ENCODE results near the gene NNMT. TPM values are rescaled to one million over a fixed set of nuclear protein-coding genes. Genes with fewer than 3 reads are reported as not detected.

Gene NNMT
- total and polyA plus RNA-seq, 2 donors from 2014 or later: 91.9 to 1,451 TPM

GRCh38 chr11:114296605-114297372, 590 bp downstream of the NNMT start:
- TF ChIP-seq, protein P1, sequence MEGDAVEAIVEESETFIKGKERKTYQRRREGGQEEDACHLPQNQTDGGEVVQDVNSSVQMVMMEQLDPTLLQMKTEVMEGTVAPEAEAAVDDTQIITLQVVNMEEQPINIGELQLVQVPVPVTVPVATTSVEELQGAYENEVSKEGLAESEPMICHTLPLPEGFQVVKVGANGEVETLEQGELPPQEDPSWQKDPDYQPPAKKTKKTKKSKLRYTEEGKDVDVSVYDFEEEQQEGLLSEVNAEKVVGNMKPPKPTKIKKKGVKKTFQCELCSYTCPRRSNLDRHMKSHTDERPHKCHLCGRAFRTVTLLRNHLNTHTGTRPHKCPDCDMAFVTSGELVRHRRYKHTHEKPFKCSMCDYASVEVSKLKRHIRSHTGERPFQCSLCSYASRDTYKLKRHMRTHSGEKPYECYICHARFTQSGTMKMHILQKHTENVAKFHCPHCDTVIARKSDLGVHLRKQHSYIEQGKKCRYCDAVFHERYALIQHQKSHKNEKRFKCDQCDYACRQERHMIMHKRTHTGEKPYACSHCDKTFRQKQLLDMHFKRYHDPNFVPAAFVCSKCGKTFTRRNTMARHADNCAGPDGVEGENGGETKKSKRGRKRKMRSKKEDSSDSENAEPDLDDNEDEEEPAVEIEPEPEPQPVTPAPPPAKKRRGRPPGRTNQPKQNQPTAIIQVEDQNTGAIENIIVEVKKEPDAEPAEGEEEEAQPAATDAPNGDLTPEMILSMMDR (IDR thresholded peaks at IDR 0.05; ENCODE audit: borderline replicate concordance, extremely low read depth, insufficient read depth): no peak
- FAIRE-seq: no peak
- intact Hi-C loops (cut with DNase I): no loop called here
- no peaks in the 10 kb centered on the region for H3K36me3 ChIP-seq (ENCODE audit: control insufficient read depth in 2 of 3, insufficient read depth in 3 of 3, low read length in 3 of 3)
- DNase-seq: no peak
- H3K27me3 ChIP-seq (ENCODE audit: control insufficient read depth, insufficient read depth, low read length): no peaks in the 10 kb centered on the region
- H3K9me3 ChIP-seq (ENCODE audit: control insufficient read depth in 2 of 3, insufficient read depth in 1 of 3, low read length in 3 of 3): peaks cover 0 to 7% (median 0%) of the 10 kb centered on the region in 3 donors
- H3K4me1 ChIP-seq (ENCODE audit: control insufficient read depth in 2 of 3, insufficient read depth in 2 of 3, low read depth in 1 of 3, low read length in 3 of 3): peaks cover 0 to 3% (median 0%) of the 10 kb centered on the region in 3 donors
- peak overlapping the region; percentile 72 to 86 for H3K27ac ChIP-seq (ENCODE audit: low read depth in 2 of 2, low read length in 2 of 2)
- H3K9ac ChIP-seq (ENCODE audit: low read length in 3 of 3): peak overlapping the region in 1 of 3 donors; percentile 46
- H3K4me3 ChIP-seq (ENCODE audit: low read length in 3 of 3): peak overlapping the region in 2 of 3 donors; percentile 43 to 70

- intact Hi-C loops (cut with DNase I): no loop called here
These were observed 1.9 kb downstream of the NNMT start for GRCh38 chr11:114297806-114298709.

DNA sequence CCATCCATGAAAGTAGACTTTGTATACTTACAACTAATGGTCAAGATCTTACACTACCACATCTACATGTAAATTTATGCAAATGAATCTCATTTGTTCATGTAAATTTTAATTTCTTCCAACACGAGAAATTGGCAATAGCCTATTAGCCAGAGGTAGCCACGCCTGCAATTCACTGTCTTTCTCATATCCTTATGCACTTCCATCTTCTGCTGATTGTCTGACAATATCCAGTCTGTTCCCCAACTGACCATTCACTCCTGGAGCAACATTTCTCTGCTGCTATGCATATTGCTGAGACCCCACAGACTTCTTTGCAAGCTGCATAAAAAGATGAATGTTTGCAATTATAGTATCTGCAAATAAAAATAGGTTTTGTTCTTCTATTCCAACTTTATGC, 2.5 kb downstream of the NNMT start:
- no peaks in the 10 kb centered on the region for H3K36me3 ChIP-seq (ENCODE audit: control insufficient read depth in 2 of 3, insufficient read depth in 3 of 3, low read length in 3 of 3)
- H3K4me1 ChIP-seq (ENCODE audit: control insufficient read depth in 2 of 3, insufficient read depth in 2 of 3, low read depth in 1 of 3, low read length in 3 of 3): peaks cover 0 to 3% (median 0%) of the 10 kb centered on the region in 3 donors
- FAIRE-seq (no peak), DNase-seq (no peak)
- H3K9me3 ChIP-seq (ENCODE audit: control insufficient read depth in 2 of 3, insufficient read depth in 1 of 3, low read length in 3 of 3): peaks cover 0 to 7% (median 0%) of the 10 kb centered on the region in 3 donors
- H3K27me3 ChIP-seq (ENCODE audit: control insufficient read depth, insufficient read depth, low read length): no peaks in the 10 kb centered on the region
- intact Hi-C loops (cut with DNase I): no loop called here
- no peak overlapping the region for H3K27ac ChIP-seq (ENCODE audit: low read depth in 2 of 2, low read length in 2 of 2)
- H3K9ac ChIP-seq (ENCODE audit: low read length in 3 of 3): no peak overlapping the region
- TF ChIP-seq, protein P1 (IDR thresholded peaks at IDR 0.05; ENCODE audit: borderline replicate concordance, extremely low read depth, insufficient read depth): no peak
- H3K4me3 ChIP-seq (ENCODE audit: low read length in 3 of 3): peak overlapping the region in 1 of 3 donors; percentile 9

More at GRCh38 chr11:114297806-114298709, 1.9 kb downstream of the NNMT start:
- DNase-seq (no peak), FAIRE-seq (no peak)
- H3K36me3 ChIP-seq (ENCODE audit: control insufficient read depth in 2 of 3, insufficient read depth in 3 of 3, low read length in 3 of 3): no peaks in the 10 kb centered on the region
- peaks cover 0 to 7% (median 0%) of the 10 kb centered on the region in 3 donors for H3K9me3 ChIP-seq (ENCODE audit: control insufficient read depth in 2 of 3, insufficient read depth in 1 of 3, low read length in 3 of 3)
- peak overlapping the region in 1 of 2 donors; percentile 8 for H3K27ac ChIP-seq (ENCODE audit: low read depth in 2 of 2, low read length in 2 of 2)
- TF ChIP-seq, protein P1 (IDR thresholded peaks at IDR 0.05; ENCODE audit: borderline replicate concordance, extremely low read depth, insufficient read depth): no peak
- no peak overlapping the region for H3K9ac ChIP-seq (ENCODE audit: low read length in 3 of 3)
- H3K4me3 ChIP-seq (ENCODE audit: low read length in 3 of 3): peak overlapping the region in 2 of 3 donors; percentile 9 to 66
- peaks cover 0 to 3% (median 0%) of the 10 kb centered on the region in 3 donors for H3K4me1 ChIP-seq (ENCODE audit: control insufficient read depth in 2 of 3, insufficient read depth in 2 of 3, low read depth in 1 of 3, low read length in 3 of 3)
- no peaks in the 10 kb centered on the region for H3K27me3 ChIP-seq (ENCODE audit: control insufficient read depth, insufficient read depth, low read length)
